H1 (cell line): ENCODE measurements around the gene RAB31. TPM values are rescaled to one million over a fixed set of nuclear protein-coding genes. Genes with fewer than 3 reads are reported as not detected.

Experiments
- CTCF ChIA-PET: fragments of 300-600 bp; sonication (Branson Sonifier 250); formaldehyde crosslinking; loops from one replicate; lab custom pipeline; 2021; ENCODE audit not compliant: partially characterized antibody; lab: Charles Lee
- POLR2A ChIA-PET: fragments of 300-600 bp; sonication (Branson Sonifier 250); formaldehyde crosslinking; loops from one replicate; lab custom pipeline; 2021; ENCODE audit warnings: inconsistent platforms; ENCODE audit not compliant: partially characterized antibody; lab: Charles Lee
- DNase-seq, 2 experiments: peaks; one replicate each; pipeline versions ENCODE4 v3.0.0 to v3.0.0-alpha.2; 2010 to 2022; ENCODE audit warnings: low spot score in 2 of 2, low read depth in 1 of 2, mixed read lengths in 1 of 2
- FAIRE-seq: peaks from 2 replicates; lab custom pipeline; 2011; peaks lifted over from hg19 to GRCh38; lab: Jason Lieb, UNC
- H2AFZ ChIP-seq: 2 replicates; pipeline ENCODE4 v1.8.1; 2012; ENCODE audit warnings: low read length, inconsistent platforms
- H2AK5ac ChIP-seq: 2 replicates; pipeline ENCODE4 v1.6.1; 2013; ENCODE audit warnings: low read depth, low read length
- H2BK120ac ChIP-seq: replicated peaks from 2 replicates; pipeline ENCODE3; 2013; ENCODE audit warnings: low read depth, low read length, inconsistent platforms
- H2BK12ac ChIP-seq: 2 replicates; pipeline ENCODE4 v1.6.1; 2013; ENCODE audit warnings: low read depth, low read length
- H2BK15ac ChIP-seq: 2 replicates; pipeline ENCODE4 v1.6.1; 2013; ENCODE audit warnings: low read length
- H2BK20ac ChIP-seq: 2 replicates; pipeline ENCODE4 v1.6.1; 2013; ENCODE audit warnings: low read length
- H2BK5ac ChIP-seq: 2 replicates; pipeline ENCODE4 v1.6.1; 2013; ENCODE audit warnings: low read depth, low read length
- H3K14ac ChIP-seq: 2 replicates; pipeline ENCODE4 v1.6.1; 2013; ENCODE audit warnings: inconsistent platforms; ENCODE audit not compliant: insufficient read length
- H3K18ac ChIP-seq: 2 replicates; pipeline ENCODE4 v1.6.1; 2013; ENCODE audit warnings: low read length; ENCODE audit errors: extremely low read depth
- H3K23ac ChIP-seq: 2 replicates; pipeline ENCODE4 v1.6.1; 2013; ENCODE audit warnings: inconsistent platforms; ENCODE audit not compliant: insufficient read length
- H3K23me2 ChIP-seq: 2 replicates; pipeline ENCODE4 v1.6.1; 2013; ENCODE audit warnings: low read depth, low read length
- H3K27ac ChIP-seq: 2 replicates; pipeline ENCODE4 v1.6.1; 2011; ENCODE audit warnings: low read depth, low read length, inconsistent platforms
- H3K27me3 ChIP-seq, 4 experiments: replicated peaks in 1 of 4; 1 replicate in 1 of 4; 2 replicates in 3 of 4; pipeline versions ENCODE4 v1.6.1 to v1.8.1; 2011 to 2013; ENCODE audit warnings: low read length in 3 of 4, mild to moderate bottlenecking in 3 of 4, inconsistent platforms in 2 of 4, mixed read lengths in 2 of 4, moderate library complexity in 1 of 4; ENCODE audit not compliant: control insufficient read depth in 3 of 4, insufficient read depth in 3 of 4; ENCODE audit errors: extremely low read depth in 1 of 4
- H3K36me3 ChIP-seq, 4 experiments: 2 replicates each; pipeline versions ENCODE4 v1.6.1 to v1.8.1; 2011 to 2013; ENCODE audit warnings: mild to moderate bottlenecking in 4 of 4, low read length in 3 of 4, moderate library complexity in 2 of 4, control low read depth in 1 of 4, inconsistent platforms in 1 of 4; ENCODE audit not compliant: insufficient read depth in 4 of 4, control insufficient read depth in 2 of 4
- H3K4ac ChIP-seq: replicated peaks from 2 replicates; pipeline ENCODE3; 2013; ENCODE audit warnings: low read length, low read depth, mixed read lengths, inconsistent platforms; ENCODE audit not compliant: insufficient read length
- H3K4me1 ChIP-seq, 4 experiments: replicated peaks in 1 of 4; 1 replicate in 1 of 4; 2 replicates in 3 of 4; pipeline versions ENCODE4 v1.6.1 to v1.8.1; 2011 to 2013; ENCODE audit warnings: low read length in 3 of 4, inconsistent platforms in 2 of 4, mixed read lengths in 1 of 4; ENCODE audit not compliant: insufficient read depth in 4 of 4, control insufficient read depth in 3 of 4
- H3K4me2 ChIP-seq, 2 experiments: 2 replicates each; pipeline versions ENCODE4 v1.6.1 to v1.8.1; 2011 to 2013; ENCODE audit warnings: low read depth in 2 of 2, low read length in 2 of 2, control low read depth in 1 of 2, inconsistent platforms in 1 of 2, mild to moderate bottlenecking in 1 of 2; ENCODE audit not compliant: insufficient read depth in 1 of 2
- H3K4me3 ChIP-seq, 4 experiments: fragments of 200-600, 300-600 bp in 1 of 4; sonication (generic), shearing (Covaris generic), sonication (Bioruptor Twin) in 1 of 4; 2 replicates each; pipeline versions ENCODE4 v1.5.1 to v1.8.1; 2011 to 2016; ENCODE audit warnings: low read length in 4 of 4, low read depth in 3 of 4, control low read depth in 2 of 4, inconsistent platforms in 2 of 4, mild to moderate bottlenecking in 2 of 4, mixed read lengths in 1 of 4, moderate library complexity in 1 of 4; ENCODE audit not compliant: insufficient read depth in 2 of 4; ENCODE audit errors: extremely low read depth in 1 of 4
- H3K56ac ChIP-seq: replicated peaks from 2 replicates; pipeline ENCODE3; 2013; ENCODE audit warnings: low read depth, mild to moderate bottlenecking, mixed read lengths, low read length, inconsistent platforms; ENCODE audit not compliant: insufficient read length
- H3K79me1 ChIP-seq: 2 replicates; pipeline ENCODE4 v1.6.1; 2013; ENCODE audit warnings: low read depth, low read length, control low read depth
- H3K79me2 ChIP-seq, 2 experiments: 2 replicates each; pipeline versions ENCODE4 v1.6.1 to v1.8.1; 2012 to 2013; ENCODE audit warnings: low read length in 2 of 2, mild to moderate bottlenecking in 2 of 2, inconsistent platforms in 1 of 2; ENCODE audit not compliant: insufficient read depth in 2 of 2, control insufficient read depth in 1 of 2
- H3K9ac ChIP-seq, 4 experiments: replicated peaks in 1 of 4; 1 replicate in 1 of 4; 2 replicates in 3 of 4; pipeline versions ENCODE4 v1.6.1 to v1.8.1; 2011 to 2013; ENCODE audit warnings: low read depth in 3 of 4, low read length in 3 of 4, control low read depth in 2 of 4, mild to moderate bottlenecking in 2 of 4, moderate library complexity in 2 of 4, inconsistent platforms in 1 of 4; ENCODE audit errors: extremely low read depth in 1 of 4
- H3K9me3 ChIP-seq, 2 experiments: 2 replicates each; pipeline versions ENCODE4 v1.6.1 to v1.8.1; 2012 to 2013; ENCODE audit warnings: mild to moderate bottlenecking in 2 of 2, moderate library complexity in 2 of 2, control low read depth in 1 of 2, inconsistent platforms in 1 of 2, low read depth in 1 of 2, low read length in 1 of 2, mixed read lengths in 1 of 2; ENCODE audit not compliant: insufficient read depth in 2 of 2
- H4K20me1 ChIP-seq, 2 experiments: replicated peaks in 1 of 2; 2 replicates each; pipeline versions ENCODE3 to v1.8.1; 2011 to 2013; ENCODE audit warnings: inconsistent platforms in 2 of 2, low read length in 2 of 2, mild to moderate bottlenecking in 1 of 2; ENCODE audit not compliant: insufficient read depth in 2 of 2, control insufficient read depth in 1 of 2
- H4K5ac ChIP-seq: 2 replicates; pipeline ENCODE4 v1.6.1; 2013; ENCODE audit warnings: low read length, low read depth, mixed read lengths, inconsistent platforms; ENCODE audit not compliant: insufficient read length
- H4K8ac ChIP-seq: 2 replicates; pipeline ENCODE4 v1.8.0; 2013; ENCODE audit warnings: mild to moderate bottlenecking, moderate library complexity, low read length, inconsistent platforms; ENCODE audit not compliant: insufficient read depth; ENCODE audit errors: extremely low read depth
- H4K91ac ChIP-seq: replicated peaks from 2 replicates; pipeline ENCODE3; 2013; ENCODE audit warnings: low read length, mixed read lengths, inconsistent platforms; ENCODE audit not compliant: insufficient read length
- JUN ChIP-seq: IDR thresholded peaks from 2 replicates; pipeline ENCODE4 v1.6.1; 2011; ENCODE audit warnings: low read depth, mild to moderate bottlenecking, improper control_type of control experiment, low read length
- SP4 ChIP-seq: IDR thresholded peaks from 2 replicates; pipeline ENCODE4 v1.6.1; 2012; ENCODE audit warnings: low read length, inconsistent platforms
- SRF ChIP-seq: IDR thresholded peaks from 2 replicates; pipeline ENCODE4 v1.6.1; 2011; ENCODE audit warnings: mild to moderate bottlenecking, low read depth, low read length, moderate library complexity
- WGBS, 2 experiments: shearing (Covaris generic) in 1 of 2; methylation state at CpG; one replicate each; pipeline versions ENCODE4 v1.1.6 to v1.1.7; 2013 to 2015; ENCODE audit warnings: low lambda C conversion rate in 2 of 2, mixed read lengths in 2 of 2, inconsistent platforms in 1 of 2, low coverage in 1 of 2, missing lambda C conversion rate in 1 of 2; ENCODE audit not compliant: insufficient replicate concordance in 2 of 2, insufficient coverage in 1 of 2, insufficient read length in 1 of 2; ENCODE audit errors: extremely low coverage in 1 of 2, missing lambda C conversion rate in 1 of 2; 5-methylcytosine and 5-hydroxymethylcytosine counted together
- polyA plus RNA-seq, 7 experiments: library from polyadenylated mRNA; depleted of rRNA in 3 of 7; stranded (reverse) in 5 of 7; unstranded in 2 of 7; fragments of >200 nt in 5 of 7; fragments of 200-250 nt in 2 of 7; gene quantifications; 1 replicate in 5 of 7; 2 replicates in 1 of 7; 4 replicates in 1 of 7; pipeline versions ENCODE4 v1.2.1 to v1.2.3, GENCODE V29; 2011 to 2013; ENCODE audit warnings: missing spikeins in 2 of 7, mixed read lengths in 2 of 7
- total RNA-seq: library from RNA; stranded (reverse); fragmentation: NEBNext Ultra II Directional; extraction: Animal tissue kit (Norgen Biotek cat#: 25700); gene quantifications from 2 replicates; pipeline ENCODE4 v1.2.1, GENCODE V29; 2021

Gene RAB31
- total and polyA plus RNA-seq, 2 of the 8 experiments (the other 6 are each of a cell fraction or from before 2014, with no cell fraction given), result 15.2 to 40.9 TPM

GRCh38 chr18:9786631-9787030, 78.5 kb downstream of the RAB31 start:
- ChIA-PET CTCF (interaction anchor here (1.3 to 1.6 kb wide), 2 partner anchors 140 to 360 kb away, joined by 3 read pairs; no protein-coding TSS in a partner anchor), POLR2A (interaction anchor here (0.6 kb wide), 1 partner anchor 175 kb away, joined by 3 read pairs; no protein-coding TSS in a partner anchor)

More at GRCh38 chr18:9786631-9787030, 78.5 kb downstream of the RAB31 start:
- no peak overlapping the region for H4K91ac ChIP-seq
- no peak overlapping the region for H3K9ac ChIP-seq
- no peaks in the 10 kb centered on the region for H4K20me1 ChIP-seq
- H3K79me1 ChIP-seq, result no peaks in the 10 kb centered on the region
- no peak overlapping the region for H2AFZ ChIP-seq
- no peaks in the 10 kb centered on the region for H3K9me3 ChIP-seq
- no peak overlapping the region for H3K56ac ChIP-seq
- no peaks in the 10 kb centered on the region for H3K79me2 ChIP-seq
- H3K23ac ChIP-seq, result no peak overlapping the region
- no peak overlapping the region for H3K27ac ChIP-seq
- no peak overlapping the region for H3K4me3 ChIP-seq
- no peak overlapping the region for H2BK20ac ChIP-seq
- no peak overlapping the region for H3K4ac ChIP-seq
- no peak overlapping the region for H3K18ac ChIP-seq
- no peak for FAIRE-seq
- H3K14ac ChIP-seq, result no peak overlapping the region
- H2AK5ac ChIP-seq, result no peak overlapping the region
- no peak overlapping the region for H4K8ac ChIP-seq
- no peak overlapping the region for H2BK120ac ChIP-seq
- H3K27me3 ChIP-seq, result no peaks in the 10 kb centered on the region
- no peaks in the 10 kb centered on the region for H3K36me3 ChIP-seq
- no peaks in the 10 kb centered on the region for H3K23me2 ChIP-seq
- no peak overlapping the region for H3K4me2 ChIP-seq
- H2BK15ac ChIP-seq, result no peak overlapping the region
- no peak overlapping the region for H2BK5ac ChIP-seq
- H3K4me1 ChIP-seq, result no peaks in the 10 kb centered on the region
- WGBS, 2 experiments, result 89% methylated on average over 3 of the region's 3 CpGs; no CpG with 5 or more reads in 1 of the 2 experiments
- H4K5ac ChIP-seq, result no peak overlapping the region
- H2BK12ac ChIP-seq, result no peak overlapping the region
- TF ChIP-seq SRF (no peak), JUN (no peak), SP4 (no peak)
- no peak for DNase-seq
